GM23338 (cell line): ENCODE results near the gene APBA2. TPM values are rescaled to one million over a fixed set of nuclear protein-coding genes. Genes with fewer than 3 reads are reported as not detected.

Experiments used
- ATAC-seq: fragments of 200-7000 bp; cut with Tn5 transposase; 3 replicates; pipeline ENCODE4 v1.9.1; 2020
- DNase-seq: peaks from one replicate; pipeline ENCODE4 v3.0.0-alpha.2; 2015; ENCODE audit warnings: low spot score
- H2AFZ ChIP-seq: fragments of 200-600 bp; sonication (generic); 2 replicates; pipeline ENCODE4 v1.8.0; 2016; ENCODE audit warnings: antibody characterized with exemption, mild to moderate bottlenecking, moderate library complexity
- H3F3A ChIP-seq: fragments of 200-600 bp; sonication (generic); replicated peaks from 2 replicates; pipeline ENCODE4 v1.8.0; 2017; ENCODE audit warnings: antibody characterized with exemption, mixed run types, low read depth
- H3K27ac ChIP-seq: fragments of 200-600 bp; sonication (generic); 2 replicates; pipeline ENCODE4 v1.6.1; 2016; ENCODE audit warnings: low read depth
- H3K27me3 ChIP-seq: fragments of 200-600 bp; sonication (generic); 2 replicates; pipeline ENCODE4 v1.8.0; 2016; ENCODE audit warnings: mild to moderate bottlenecking, mixed run types, moderate library complexity; ENCODE audit not compliant: insufficient read depth
- H3K36me3 ChIP-seq: fragments of 200-600 bp; sonication (generic); 2 replicates; pipeline ENCODE4 v1.8.0; 2016; ENCODE audit warnings: mild to moderate bottlenecking; ENCODE audit not compliant: insufficient read depth
- H3K4me1 ChIP-seq: fragments of 200-600 bp; sonication (generic); 2 replicates; pipeline ENCODE4 v1.8.0; 2016; ENCODE audit warnings: mild to moderate bottlenecking, moderate library complexity; ENCODE audit not compliant: insufficient read depth
- H3K4me2 ChIP-seq: fragments of 200-600 bp; sonication (generic); 2 replicates; pipeline ENCODE4 v1.7.1; 2017; ENCODE audit warnings: mixed run types
- H3K4me3 ChIP-seq: fragments of 200-600 bp; sonication (generic); 2 replicates; pipeline ENCODE4 v1.6.1; 2016; ENCODE audit warnings: mixed run types
- H3K79me2 ChIP-seq: fragments of 200-600 bp; sonication (generic); replicated peaks from 2 replicates; pipeline ENCODE4 v1.8.0; 2017; ENCODE audit warnings: mild to moderate bottlenecking; ENCODE audit not compliant: insufficient read depth
- H3K9me2 ChIP-seq: fragments of 200-600 bp; sonication (generic); 2 replicates; pipeline ENCODE4 v1.8.0; 2017; ENCODE audit not compliant: insufficient read depth
- H4K20me1 ChIP-seq: fragments of 200-600 bp; sonication (generic); replicated peaks from 2 replicates; pipeline ENCODE4 v1.8.0; 2017; ENCODE audit warnings: mild to moderate bottlenecking; ENCODE audit not compliant: insufficient read depth
- H3K27ac Mint-ChIP-seq: 2 replicates; pipeline ENCODE4 v1.8.0; 2020; ENCODE audit warnings: inconsistent platforms, mild to moderate bottlenecking, moderate library complexity, mixed read lengths
- H3K27me3 Mint-ChIP-seq: 3 replicates; pipeline ENCODE4 v1.8.0; 2022; ENCODE audit warnings: low read depth, mild to moderate bottlenecking, moderate library complexity, mixed read lengths, inconsistent platforms; ENCODE audit not compliant: insufficient read depth, poor library complexity
- H3K36me3 Mint-ChIP-seq: 3 replicates; pipeline ENCODE4 v1.8.0; 2021; ENCODE audit warnings: low read depth, mild to moderate bottlenecking, inconsistent platforms, moderate library complexity, mixed read lengths
- H3K4me1 Mint-ChIP-seq: 3 replicates; pipeline ENCODE4 v1.8.0; 2020; ENCODE audit warnings: mild to moderate bottlenecking, inconsistent platforms, mixed read lengths
- H3K4me3 Mint-ChIP-seq: 3 replicates; pipeline ENCODE4 v1.8.0; 2021; ENCODE audit warnings: moderate library complexity, mild to moderate bottlenecking, inconsistent platforms, mixed read lengths
- H3K9me3 Mint-ChIP-seq: 3 replicates; pipeline ENCODE4 v1.8.0; 2020; ENCODE audit warnings: moderate library complexity, mild to moderate bottlenecking, inconsistent platforms, mixed read lengths
- CREB1 ChIP-seq: fragments of 250-450 bp; sonication (Bioruptor Pico); IDR thresholded peaks from 2 replicates; pipeline ENCODE4 v1.5.0; 2020; ENCODE audit warnings: low read depth, mild to moderate bottlenecking, moderate library complexity
- CTCF ChIP-seq, 2 experiments: fragments of 200-600 bp in 1 of 2; sonication (generic) in 1 of 2; conservative IDR thresholded peaks; 2 replicates each; pipeline versions ENCODE4 v1.5.1 to v1.6.1; 2016 to 2017; ENCODE audit warnings: antibody characterized with exemption in 2 of 2, low read depth in 2 of 2, mild to moderate bottlenecking in 2 of 2, moderate library complexity in 1 of 2
- EZH2 ChIP-seq: fragments of 200-600 bp; sonication (generic); IDR thresholded peaks from one replicate; pipeline ENCODE4 v1.8.0; 2017; ENCODE audit warnings: antibody characterized with exemption, mild to moderate bottlenecking, low read depth; ENCODE audit not compliant: unreplicated experiment
- EZH2phosphoT487 ChIP-seq: fragments of 200-600 bp; sonication (generic); IDR thresholded peaks from one replicate; pipeline ENCODE4 v1.8.1; 2018; ENCODE audit warnings: antibody characterized with exemption; ENCODE audit not compliant: unreplicated experiment
- JUNB ChIP-seq: IDR thresholded peaks from one replicate; pipeline ENCODE4 v1.6.1; 2016; ENCODE audit warnings: antibody characterized with exemption; ENCODE audit not compliant: unreplicated experiment
- NANOG ChIP-seq: IDR thresholded peaks from 2 replicates; pipeline ENCODE4 v1.6.1; 2016; ENCODE audit warnings: antibody characterized with exemption, borderline replicate concordance
- POLR2AphosphoS5 ChIP-seq: IDR thresholded peaks from 2 replicates; pipeline ENCODE4 v1.6.1; 2016; ENCODE audit warnings: antibody characterized with exemption, low read depth
- REST ChIP-seq: IDR thresholded peaks from one replicate; pipeline ENCODE4 v1.6.1; 2018; ENCODE audit warnings: antibody characterized with exemption; ENCODE audit not compliant: unreplicated experiment
- STAT1 ChIP-seq: IDR thresholded peaks from one replicate; pipeline ENCODE4 v1.6.1; 2016; ENCODE audit warnings: antibody characterized with exemption; ENCODE audit not compliant: unreplicated experiment
- ZNF114 ChIP-seq: fragments of 250-450 bp; sonication (Bioruptor Pico); IDR thresholded peaks from 2 replicates; pipeline ENCODE4 v1.5.0; 2020; ENCODE audit warnings: mild to moderate bottlenecking, moderate library complexity
- polyA plus RNA-seq: library from polyadenylated mRNA; unstranded; fragments of >200 nt; fragmentation: Nextera tagmentation; extraction: Ambion mirVana; gene quantifications from 2 replicates; pipeline ENCODE4 v1.2.1, GENCODE V29; 2016
- total RNA-seq: library from RNA; depleted of rRNA; stranded (reverse); fragments of >200 nt; shearing (Covaris generic); gene quantifications from 2 replicates; pipeline ENCODE4 v1.2.3, GENCODE V29; 2014

The APBA2 gene
- total and polyA plus RNA-seq, 2 experiments from 2014 or later = 5.9 to 24.7 TPM

GRCh38 chr15:29066838-29067237 lies 181.1 kb downstream of the APBA2 start (continued):
- no peak for TF ChIP-seq CTCF (conservative IDR thresholded peaks at IDR 0.05; ENCODE audit: low read depth in 2 of 2)

GRCh38 chr15:29067949-29068348 lies 182.2 kb downstream of the APBA2 start:
- no peaks in the 10 kb centered on the region for H3F3A ChIP-seq
- H3K36me3 ChIP-seq = no peaks in the 10 kb centered on the region
- DNase-seq = no peak
- no peak overlapping the region for H3K4me2 ChIP-seq
- H3K27me3 Mint-ChIP-seq = peaks cover 11% of the 10 kb centered on the region
- H3K4me1 Mint-ChIP-seq = peaks cover 8% of the 10 kb centered on the region
- no peaks in the 10 kb centered on the region; the same call in 1 of the 2 replicates for H3K9me2 ChIP-seq
- no peaks in the 10 kb centered on the region for H3K79me2 ChIP-seq
- no peak overlapping the region for H3K4me3 ChIP-seq
- H3K9me3 Mint-ChIP-seq = peaks cover 11% of the 10 kb centered on the region
- H3K27ac Mint-ChIP-seq = no peak overlapping the region
- no peak for ATAC-seq
- TF ChIP-seq EZH2phosphoT487 (no peak), POLR2AphosphoS5 (no peak), NANOG (no peak), JUNB (no peak), REST (no peak), STAT1 (no peak)
- no peaks in the 10 kb centered on the region; the same call in 1 of the 2 replicates for H3K4me1 ChIP-seq
- H3K27me3 ChIP-seq = no peaks in the 10 kb centered on the region
- peaks cover 4% of the 10 kb centered on the region; the same call in 2 of the 3 replicates for H3K36me3 Mint-ChIP-seq
- H3K4me3 Mint-ChIP-seq = no peak overlapping the region
- no peak overlapping the region for H2AFZ ChIP-seq
- H3K27ac ChIP-seq = no peak overlapping the region
- H4K20me1 ChIP-seq = no peaks in the 10 kb centered on the region

GRCh38 chr15:29070471-29071231 lies 184.9 kb downstream of the APBA2 start:
- Histone ChIP-seq H3K79me2 (no peaks in the 10 kb centered on the region), H3K27ac (no peak overlapping the region), H3K9me2 (peaks cover 5% of the 10 kb centered on the region; the same call in 1 of the 2 replicates), H3K4me2 (no peak overlapping the region), H4K20me1 (no peaks in the 10 kb centered on the region), H3K4me3 (no peak overlapping the region), H3K4me1 (no peaks in the 10 kb centered on the region), H3F3A (no peaks in the 10 kb centered on the region), H2AFZ (no peak overlapping the region), H3K36me3 (no peaks in the 10 kb centered on the region), H3K27me3 (no peaks in the 10 kb centered on the region)
- H3K9me3 Mint-ChIP-seq = peaks cover 11% of the 10 kb centered on the region
- H3K36me3 Mint-ChIP-seq = peaks cover 4% of the 10 kb centered on the region
- peaks cover under 1% of the 10 kb centered on the region; the same call in 2 of the 3 replicates for H3K4me1 Mint-ChIP-seq
- DNase-seq (no peak), ATAC-seq (no peak)
- H3K27me3 Mint-ChIP-seq = peaks cover 7% of the 10 kb centered on the region
- H3K4me3 Mint-ChIP-seq = no peak overlapping the region
- H3K27ac Mint-ChIP-seq = peak overlapping the region; percentile 52; the same call in 1 of the 2 replicates
- TF ChIP-seq CTCF (conservative IDR thresholded peaks at IDR 0.05; ENCODE audit: low read depth in 2 of 2) = no peak
- no peak for TF ChIP-seq STAT1
- no peak for TF ChIP-seq ZNF114 (CRISPR knock-in tag)
- no peak for TF ChIP-seq EZH2
- no peak for TF ChIP-seq NANOG
- no peak for TF ChIP-seq POLR2AphosphoS5
- TF ChIP-seq CREB1 (CRISPR knock-in tag) = no peak
- no peak for TF ChIP-seq JUNB
